Dermis blood vessel endothelial cell (primary cell): ENCODE data around the gene PHIP. TPM values are rescaled to one million over a fixed set of nuclear protein-coding genes. Genes with fewer than 3 reads are reported as not detected.
"Not testable (repeated sequence)": the region's sequence is repeated elsewhere in the genome, so short reads cannot be mapped to it uniquely, and the experiment has no call there.

Experiments
- DNase-seq: peaks from one replicate; pipeline ENCODE4 v3.0.0; 2010
- total RNA-seq: library from RNA; depleted of rRNA; stranded (reverse); fragments of >200 nt; gene quantifications from 2 replicates; pipeline ENCODE4 v1.2.3, GENCODE V29; 2014

Gene PHIP
- total RNA-seq, 1 donor from 2014 or later = 33.7 TPM

GRCh38 chr6:79005024-79005423 lies 73.0 kb downstream of the PHIP start:
- DNase-seq = peak; percentile 20

DNA sequence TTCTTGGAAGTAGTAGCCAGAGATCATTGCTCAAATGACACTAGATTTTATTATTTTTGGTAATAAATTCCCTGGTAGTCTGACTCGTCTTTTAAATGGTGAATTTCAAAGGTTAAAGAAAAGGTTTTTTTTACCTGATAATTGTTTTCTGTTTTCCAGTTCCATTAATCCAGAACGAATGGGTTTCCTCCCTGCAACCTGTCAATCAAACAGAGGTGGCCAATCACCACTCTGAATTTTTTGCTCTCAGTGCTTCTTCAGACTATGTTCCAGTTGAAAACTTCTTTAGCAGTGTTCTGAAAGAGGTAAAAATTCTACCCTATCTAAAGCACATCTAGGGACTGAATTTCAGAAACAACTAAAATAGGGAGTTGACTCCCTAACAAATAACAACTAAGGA lies 73.8 kb downstream of the PHIP start:
- DNase-seq = no peak

DNA sequence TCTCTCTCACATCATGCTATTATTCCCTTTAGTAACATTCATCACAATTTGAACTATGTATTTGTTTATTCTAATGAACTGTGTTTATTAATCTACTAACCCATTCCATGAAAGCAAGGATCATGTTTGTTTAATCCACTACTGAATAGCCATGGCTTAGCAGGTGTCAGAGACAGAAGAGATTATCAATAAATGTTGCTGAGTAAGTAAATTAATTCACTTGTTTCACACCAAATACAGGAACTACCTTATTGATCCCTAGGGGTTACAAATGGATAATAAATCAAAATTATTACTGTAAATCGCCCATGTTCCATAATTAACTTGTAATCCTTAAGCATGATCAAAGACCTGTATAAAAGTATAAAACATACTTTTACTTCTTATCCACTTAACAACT lies 76.6 kb downstream of the PHIP start:
- DNase-seq = no peak

DNA sequence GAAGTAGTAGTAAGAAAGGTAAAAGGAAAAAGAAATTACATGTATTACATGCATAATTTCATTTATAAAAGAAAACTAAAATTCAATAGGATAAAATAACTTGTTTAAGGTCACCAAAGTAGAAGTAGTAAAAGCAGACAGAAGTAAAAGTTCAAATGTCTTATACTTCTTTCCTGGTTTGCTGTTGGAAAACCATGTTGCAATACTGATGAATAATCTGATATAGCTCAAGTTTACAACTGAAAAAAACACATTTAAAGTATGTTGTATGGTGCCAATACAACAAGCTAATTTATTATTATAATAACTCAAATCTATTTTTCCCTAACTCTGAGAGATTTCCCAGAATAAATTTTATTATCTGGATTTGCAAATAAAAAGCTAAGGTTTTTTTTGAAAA lies 78.3 kb downstream of the PHIP start:
- DNase-seq = no peak

DNA sequence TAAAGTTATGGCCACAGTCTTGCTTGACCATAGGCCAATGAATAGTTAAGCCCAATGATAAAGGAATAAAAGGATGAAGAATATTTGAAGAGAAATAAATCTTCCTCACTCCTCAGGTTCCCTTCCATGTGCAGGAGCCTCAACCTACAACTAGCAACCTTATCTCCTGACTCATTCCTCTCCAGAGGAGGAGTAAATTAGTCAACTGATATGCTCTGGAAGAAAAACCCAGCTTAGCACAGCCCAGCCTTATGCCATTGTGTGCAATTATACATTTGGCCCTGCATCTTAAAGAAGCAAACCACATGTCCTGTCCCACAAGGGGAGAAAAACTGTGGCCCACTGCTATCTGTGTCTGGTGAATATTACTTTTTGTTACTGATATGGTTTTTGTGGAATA lies 82.1 kb downstream of the PHIP start:
- DNase-seq = no peak

- DNase-seq = no peak
Measured at GRCh38 chr6:78995346-78995745, 82.7 kb downstream of the PHIP start.

- no peak for DNase-seq
Measured at GRCh38 chr6:78993955-78994354, 84.1 kb downstream of the PHIP start.

- DNase-seq = no peak
Measured at GRCh38 chr6:78989191-78989590, 88.9 kb downstream of the PHIP start.

DNA sequence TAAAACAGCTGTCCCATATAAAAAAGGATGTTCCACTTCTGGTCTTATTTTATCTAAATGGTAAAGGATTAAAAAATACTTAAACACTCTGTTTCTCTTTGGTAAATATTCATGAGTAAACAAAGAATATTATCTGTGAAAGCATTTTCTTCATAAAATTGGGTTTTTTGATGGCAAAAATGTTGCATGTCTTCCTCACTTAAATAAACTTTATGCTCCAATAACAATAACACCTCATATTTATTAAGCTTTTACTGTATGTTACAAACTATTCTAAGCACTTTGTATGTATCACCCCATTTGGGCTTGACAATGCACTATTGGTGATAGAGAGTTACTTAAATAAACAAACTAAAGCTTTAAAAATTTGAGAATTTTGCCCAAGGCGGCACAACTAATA lies 91.9 kb downstream of the PHIP start:
- no peak for DNase-seq

DNA sequence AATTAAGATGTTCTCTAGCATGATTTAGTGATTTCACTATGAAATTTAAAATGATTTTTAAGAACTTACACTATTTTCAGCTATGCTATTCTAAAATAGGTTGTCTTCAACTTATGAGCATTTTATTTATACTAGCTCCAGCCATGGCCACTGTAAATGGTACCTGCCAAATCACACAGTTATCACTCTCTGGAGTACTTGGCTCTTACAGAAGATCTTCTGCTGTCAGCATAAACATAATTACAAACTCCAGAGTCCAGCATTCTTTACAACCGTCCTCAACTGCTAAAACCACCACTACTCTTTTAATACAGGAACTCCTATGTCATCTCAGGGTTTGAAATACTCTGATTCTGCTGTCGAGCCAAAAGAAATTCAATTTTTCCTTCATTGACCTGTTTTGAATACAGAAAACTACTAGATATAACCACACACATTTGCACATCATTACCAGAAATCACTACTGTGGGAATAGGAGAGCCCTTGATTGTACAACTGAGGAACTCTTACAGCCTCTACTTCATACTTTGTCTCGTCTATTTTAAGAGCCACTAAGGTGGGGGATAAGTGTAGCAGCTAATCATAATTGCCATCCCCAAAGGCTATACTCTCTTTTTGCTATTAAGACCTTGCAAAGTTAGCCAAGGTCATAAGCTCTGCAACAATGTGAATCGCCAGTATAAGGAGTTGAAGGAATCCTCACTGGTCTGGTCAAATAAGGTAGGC lies 93.7 kb downstream of the PHIP start:
- DNase-seq = no peak

DNA sequence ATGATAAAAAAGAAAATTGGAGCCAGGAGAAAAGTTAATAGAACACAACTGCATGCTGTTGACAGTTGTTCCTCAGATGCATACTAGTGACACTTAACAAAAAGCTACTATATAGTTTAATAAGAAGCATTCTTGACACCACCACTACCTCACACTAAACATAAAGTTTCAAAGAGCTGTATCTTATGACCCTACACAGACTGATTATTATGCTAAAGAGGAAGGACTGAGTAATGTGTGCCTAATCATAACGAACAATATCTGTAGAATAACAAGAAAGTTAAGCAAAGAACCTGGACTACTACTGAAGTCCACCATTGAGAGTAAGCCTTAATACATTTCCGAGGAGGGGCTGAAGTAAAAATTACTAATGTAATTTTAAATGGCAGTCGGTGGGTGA lies 110.9 kb downstream of the PHIP start:
- DNase-seq = peak; percentile 18

GRCh38 chr6:78966542-78966941 lies 111.5 kb downstream of the PHIP start:
- DNase-seq = peak; percentile 17

DNA sequence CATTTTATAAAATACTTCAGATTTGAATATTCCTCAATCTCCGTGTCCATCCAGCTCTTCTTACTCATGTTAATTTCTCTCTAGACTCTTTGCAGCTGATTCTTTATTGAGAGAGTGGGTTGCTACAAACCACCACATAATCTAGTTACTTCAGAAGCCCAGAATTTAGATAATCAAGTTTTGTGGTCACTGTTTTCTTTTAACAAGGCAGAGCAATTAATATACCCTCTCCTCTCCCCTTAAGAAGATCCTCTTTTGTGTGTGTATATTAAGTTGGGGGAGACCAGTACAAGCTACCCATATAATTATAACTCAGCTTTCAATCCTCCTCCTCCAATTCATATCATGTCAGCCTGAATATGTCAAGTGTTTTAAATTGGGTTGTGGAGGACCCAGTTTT lies 115.6 kb downstream of the PHIP start:
- no peak for DNase-seq

- DNase-seq = no peak
Measured at GRCh38 chr6:78954740-78955139, 123.3 kb downstream of the PHIP start.

DNA sequence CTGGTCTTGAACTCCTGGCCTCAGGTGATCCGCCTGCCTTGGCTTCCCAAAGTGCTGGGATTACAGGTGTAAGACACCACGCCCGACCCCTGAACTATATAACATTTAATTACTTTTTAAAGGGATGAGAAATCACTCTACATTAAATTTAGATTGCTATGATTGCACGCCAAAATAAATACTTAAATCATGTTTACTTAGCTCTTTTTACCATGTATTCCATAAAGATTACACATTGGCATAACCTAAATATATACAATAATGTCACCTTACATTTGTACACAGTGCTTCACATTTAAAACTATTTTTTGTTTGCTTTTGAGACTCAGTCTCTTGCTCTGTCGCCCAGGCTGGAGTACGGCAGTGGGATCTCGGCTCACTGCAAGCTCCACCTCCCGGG lies 124.3 kb downstream of the PHIP start:
- no peak for DNase-seq

GRCh38 chr6:78952362-78952761 lies 125.7 kb downstream of the PHIP start:
- DNase-seq = no peak

DNA sequence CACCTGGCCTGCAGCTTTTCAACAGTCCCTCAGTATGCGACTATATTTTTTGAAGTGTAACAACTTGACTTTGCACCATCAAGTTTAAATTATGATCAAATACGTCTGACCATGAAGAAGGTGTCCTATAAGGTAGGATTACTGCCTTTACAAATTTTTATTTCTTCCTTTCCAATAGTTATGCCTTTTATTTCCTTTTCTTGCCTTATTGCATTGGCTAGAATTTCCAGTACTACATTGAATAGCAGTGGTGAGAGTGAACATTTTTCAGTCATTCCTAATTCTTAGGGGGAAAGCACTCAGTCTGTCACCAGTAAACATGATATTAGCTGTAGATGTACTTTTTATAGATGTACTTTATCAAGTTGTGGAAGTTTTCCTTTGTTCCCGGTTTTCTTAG lies 129.3 kb downstream of the PHIP start:
- DNase-seq = no peak

GRCh38 chr6:78947962-78948361 lies 130.1 kb downstream of the PHIP start:
- peak; percentile 60 for DNase-seq

DNA sequence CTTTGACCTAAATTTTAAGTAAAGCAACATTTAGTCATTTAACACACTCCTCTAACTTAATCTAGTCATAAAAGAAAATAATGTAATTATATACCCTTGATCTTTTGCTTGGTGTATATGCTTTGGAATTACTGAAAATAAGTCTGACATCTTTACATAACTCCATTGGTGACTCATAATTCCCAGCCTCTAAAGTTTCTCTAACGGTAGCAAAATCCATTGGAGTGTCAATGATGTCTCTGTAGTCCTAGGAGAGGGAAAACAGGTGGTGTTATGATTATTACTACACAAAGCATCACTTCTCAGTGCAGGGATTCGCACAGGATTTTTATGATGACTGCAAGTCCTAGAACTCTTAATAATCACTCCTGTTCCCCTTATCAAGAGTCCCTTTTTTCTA lies 130.5 kb downstream of the PHIP start:
- peak; percentile 21 for DNase-seq

- no peak for DNase-seq
Measured at GRCh38 chr6:78942446-78942845, 135.6 kb downstream of the PHIP start.

DNA sequence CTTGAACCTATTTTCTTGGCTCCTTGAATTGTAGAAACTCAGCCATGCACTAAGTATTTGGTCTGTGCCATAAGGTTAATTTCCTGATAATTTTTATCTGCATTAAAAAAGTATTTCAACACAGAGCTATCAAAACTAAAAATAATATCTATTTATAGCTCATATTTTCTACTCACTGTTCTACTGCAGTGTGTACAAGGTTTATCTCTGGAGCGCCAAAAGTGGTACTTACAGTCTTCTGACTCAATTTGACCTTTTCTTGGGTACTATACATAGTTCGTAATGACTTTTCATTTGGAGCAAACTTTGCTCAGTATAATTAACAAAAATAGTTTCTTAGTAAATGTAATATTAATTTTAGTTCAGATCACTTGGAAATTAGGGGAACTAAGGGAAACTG lies 141.5 kb downstream of the PHIP start:
- DNase-seq = no peak

DNA sequence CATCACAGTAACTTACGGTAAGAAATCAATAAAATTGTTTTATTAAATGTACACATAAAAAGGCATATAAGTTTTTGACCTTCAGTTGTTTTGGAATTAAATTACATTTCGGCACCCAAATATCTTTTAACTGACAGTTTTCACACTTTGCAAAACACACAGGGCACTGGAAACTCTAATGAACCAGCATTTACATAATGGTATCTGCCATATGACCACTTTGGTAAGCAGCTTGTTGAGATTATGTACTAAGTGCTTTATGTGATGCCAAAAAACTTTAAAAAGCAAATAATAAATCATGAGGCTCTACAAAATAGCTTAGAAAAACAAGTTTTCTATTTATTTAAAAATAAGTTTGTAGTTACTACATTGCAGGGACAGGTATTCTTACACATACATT lies 142.5 kb downstream of the PHIP start:
- DNase-seq = no peak

GRCh38 chr6:78925317-78925716 lies 152.7 kb downstream of the PHIP start:
- DNase-seq = no peak

DNA sequence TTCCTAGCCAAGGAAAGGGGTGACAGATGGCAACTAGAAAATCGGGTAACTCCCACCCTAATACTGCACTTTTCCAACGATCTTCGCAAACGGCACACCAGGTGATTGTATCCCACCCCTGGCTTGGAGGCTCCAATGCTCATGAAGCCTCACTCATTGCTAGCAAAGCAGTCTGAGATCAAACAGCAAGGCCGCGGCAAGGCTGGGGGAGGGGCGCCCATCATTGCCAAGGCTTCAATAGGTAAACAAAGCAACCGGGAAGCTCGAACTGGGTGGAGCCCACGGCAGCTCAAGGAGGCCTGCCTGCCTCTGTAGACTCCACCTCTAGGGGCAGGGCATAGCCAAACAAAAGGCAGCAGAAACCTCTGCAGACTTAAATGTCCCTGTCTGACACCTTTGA lies 156.9 kb downstream of the PHIP start:
- not testable (repeated sequence) for DNase-seq

- no peak for DNase-seq
Measured at GRCh38 chr6:78917788-78918187, 160.3 kb downstream of the PHIP start.
